Kasumi-1 (cell line): ENCODE results near the gene LIN54.

Source experiments
- DNase-seq, 2 experiments: peaks; one replicate each; lab custom pipeline; 2025; lab: John Stamatoyannopoulos, UW

LIN54 gene

DNA sequence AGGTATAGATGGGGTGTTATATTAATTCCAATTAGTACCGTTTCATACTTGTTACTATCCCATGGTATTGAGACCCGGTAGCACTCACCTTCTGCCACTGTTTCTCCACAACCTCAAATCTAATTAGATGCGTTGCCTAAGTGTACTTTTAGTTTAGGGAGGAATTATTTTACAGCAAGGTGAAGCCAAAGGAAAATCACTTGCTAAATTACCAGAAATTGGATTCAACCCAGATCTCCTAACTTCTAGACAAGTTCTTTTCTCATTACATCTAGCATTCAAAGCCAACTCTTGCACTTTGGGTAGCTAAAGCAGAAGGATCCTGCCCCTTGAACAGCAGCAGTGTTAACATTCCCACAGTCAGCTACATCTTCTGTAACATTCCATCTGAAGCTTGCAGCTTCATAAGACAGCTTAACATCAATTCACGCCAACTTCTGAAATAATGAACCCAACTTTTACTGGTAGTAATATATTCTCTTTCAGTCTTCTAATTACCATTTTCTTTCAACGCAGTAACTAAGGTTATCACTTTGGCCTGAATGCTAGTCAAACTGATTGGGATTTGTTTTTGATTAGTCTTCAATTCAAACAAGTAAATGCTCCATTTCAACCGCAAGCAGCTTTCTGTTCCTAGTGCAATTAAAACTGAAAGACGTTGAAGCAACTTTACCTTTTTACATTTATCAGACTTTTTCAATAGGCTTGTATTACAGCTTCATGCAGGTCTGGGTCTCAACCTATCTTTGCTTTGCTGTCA, 118.7 kb downstream of the LIN54 start:
- DNase-seq = no peak

DNA sequence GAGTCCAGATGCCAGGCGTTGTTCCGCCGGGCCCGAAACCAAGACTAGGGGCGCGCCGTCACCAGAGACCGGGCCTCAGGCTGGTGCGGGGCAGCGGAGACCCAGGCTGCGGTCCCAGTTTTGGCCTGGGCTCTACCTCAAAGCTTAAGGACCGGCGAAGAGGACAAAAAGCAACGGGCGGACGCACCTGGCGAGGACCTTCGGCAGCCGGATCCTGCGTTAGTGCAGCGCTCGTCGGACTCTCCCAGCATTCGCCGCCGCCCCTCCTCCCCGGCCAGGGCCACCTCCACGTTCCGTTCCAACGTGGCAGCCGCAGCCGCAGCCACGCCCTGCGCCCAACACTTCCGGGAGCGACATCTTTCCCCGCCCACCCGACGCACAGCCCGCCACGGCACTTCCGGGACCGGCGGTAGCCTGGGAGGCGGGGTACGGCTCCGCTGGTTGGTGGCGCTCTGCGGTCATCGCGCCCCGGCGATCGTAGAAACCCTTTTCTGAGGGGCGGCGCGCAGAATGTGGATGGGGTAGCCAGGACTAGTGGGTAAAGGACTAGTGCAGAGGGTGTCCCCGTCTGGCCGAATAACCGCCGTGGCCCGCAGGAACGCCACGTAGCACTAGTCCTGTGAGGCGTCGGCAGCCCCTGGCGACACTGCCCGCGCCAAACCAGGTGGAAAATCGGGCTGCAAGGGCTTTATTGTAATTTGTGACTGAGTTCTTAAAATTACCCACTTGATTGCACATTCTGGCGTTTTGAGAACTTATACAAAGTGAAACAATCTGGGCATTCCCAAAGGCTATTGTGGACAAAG, 119.5 kb downstream of the LIN54 start, which contains the start of gene SEC31A:
TSS of gene SEC31A (minus strand) at position 253 of the 806 bp plus-strand sequence. CDS start 9,217 bp downstream, outside the sequence.
- DNase-seq = peak; percentile 93 to 94

DNA sequence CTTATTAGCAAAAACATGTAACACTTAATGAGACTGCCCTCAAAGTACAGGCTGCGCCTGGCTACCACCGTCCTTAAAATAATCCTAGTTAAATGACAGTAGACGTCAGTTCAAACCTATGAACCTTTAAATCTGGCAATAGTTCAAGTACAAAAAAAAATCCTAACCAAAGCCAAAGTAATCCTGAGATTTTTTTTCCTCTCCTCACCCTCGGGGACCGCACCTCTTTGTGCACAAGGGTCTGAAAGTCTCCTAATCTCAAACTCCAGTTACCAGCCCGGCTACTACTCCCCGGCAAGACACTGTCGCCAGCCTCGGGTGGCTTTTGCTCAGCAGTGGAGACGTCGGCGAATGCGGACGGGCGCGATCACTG, 120.1 kb downstream of the LIN54 start:
- no peak for DNase-seq

DNA sequence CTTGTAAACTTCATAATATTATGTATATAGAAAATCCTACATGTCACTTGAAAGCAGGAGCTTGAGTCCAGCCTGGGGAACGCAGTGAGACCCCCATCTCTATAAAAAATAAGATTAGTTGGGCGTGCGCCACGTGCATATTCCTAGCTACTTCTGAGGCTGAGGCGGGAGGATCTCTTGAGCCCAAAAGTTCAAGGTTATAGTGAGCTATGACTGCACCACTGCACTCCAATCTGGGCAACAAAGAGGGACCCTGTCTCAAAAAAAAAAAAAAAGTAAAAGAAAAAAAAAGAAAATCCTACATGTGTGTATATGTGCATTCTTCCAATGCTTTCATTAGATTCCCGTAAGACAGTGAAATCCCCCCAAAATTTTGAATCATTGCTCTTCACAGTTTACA, 121.3 kb downstream of the LIN54 start:
- DNase-seq = no peak

DNA sequence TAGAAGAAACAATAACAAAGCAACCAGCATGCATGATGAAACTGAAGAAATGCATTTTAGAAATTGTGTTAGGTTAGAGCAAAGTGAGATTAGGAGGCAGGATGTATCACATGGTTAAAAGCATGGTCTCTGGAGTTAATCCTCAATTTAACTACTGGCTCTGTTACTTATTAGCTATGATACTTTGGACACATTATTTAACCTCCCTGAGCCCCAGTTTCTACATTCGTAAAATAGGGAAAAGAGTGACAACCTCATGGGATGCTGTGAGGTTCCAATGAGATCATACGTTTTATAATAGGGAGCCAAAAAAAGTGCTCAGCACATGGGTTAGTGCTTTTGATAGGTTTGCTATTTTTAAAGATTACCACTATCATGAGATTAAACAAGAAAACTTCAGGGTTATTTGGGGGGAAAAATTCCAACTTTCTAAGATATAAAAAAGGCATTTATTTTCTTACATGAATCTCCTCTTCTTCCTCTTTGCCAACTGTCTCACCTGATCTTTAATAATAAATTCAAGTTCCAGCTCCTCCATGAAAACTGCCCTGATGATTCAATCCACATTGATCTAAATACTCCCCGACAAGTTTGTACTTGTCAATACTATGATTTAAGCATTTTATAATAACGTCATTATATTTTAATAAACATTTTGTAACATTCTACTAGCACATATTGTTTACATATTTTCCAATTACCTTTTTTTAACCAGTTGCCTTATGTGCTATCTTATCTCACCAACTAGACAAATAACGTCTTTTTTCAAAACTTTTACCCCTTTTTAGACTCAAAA, 124.3 kb downstream of the LIN54 start:
- no peak for DNase-seq

DNA sequence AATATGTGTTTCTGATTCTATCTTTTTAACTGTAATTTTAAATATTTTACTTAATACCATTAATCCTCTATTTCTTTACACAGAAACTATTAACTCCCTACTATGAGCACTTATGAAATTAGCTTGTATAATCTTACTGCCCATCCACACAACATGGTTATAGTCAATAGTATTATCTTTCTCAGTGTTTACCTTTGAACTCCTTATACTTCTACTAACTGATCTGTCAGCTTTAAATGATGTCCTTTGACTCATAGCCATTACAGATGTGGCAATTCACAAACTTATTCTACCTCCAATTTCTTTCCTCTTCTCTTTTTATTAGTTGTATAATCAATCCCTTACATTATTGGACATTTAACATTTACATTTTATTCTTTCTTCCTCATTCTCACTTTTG, 125.2 kb downstream of the LIN54 start:
- DNase-seq = no peak
